Measurements from ENCODE around the gene TTLL9. TPM values are rescaled to one million over a fixed set of nuclear protein-coding genes. Genes with fewer than 3 reads are reported as not detected.

The TTLL9 gene
- total and polyA plus RNA-seq, 4 donors, result 0.06 to 0.08 TPM; not detected in 2

DNA sequence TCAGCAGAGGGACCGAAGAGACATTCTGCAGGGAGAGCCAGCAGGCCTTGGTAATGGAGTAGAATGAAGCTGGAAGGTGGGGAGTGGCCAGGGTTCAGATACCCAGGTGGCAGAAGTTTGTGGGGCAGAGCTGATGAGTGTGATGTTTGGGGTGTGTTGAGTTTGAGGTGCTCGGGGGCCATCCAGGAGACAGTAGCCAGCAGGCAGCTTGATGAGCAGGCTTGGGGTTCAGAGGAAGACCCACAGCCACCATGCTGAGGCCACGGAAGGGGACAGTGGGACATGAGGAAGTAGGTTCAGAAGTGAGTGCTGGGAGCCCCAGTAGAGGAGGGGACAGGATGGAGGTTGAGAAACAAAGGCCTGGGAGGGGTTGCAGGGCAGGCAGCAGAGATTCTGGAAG lies 13.9 kb upstream of the TTLL9 start:
- WGBS, result 59% methylated on average over 3 of the region's 3 CpGs
- Histone ChIP-seq H3K9ac (ENCODE audit: low read depth in 1 of 2, low read length in 2 of 2) (no peak overlapping the region), H3K9me3 (ENCODE audit: control insufficient read depth in 4 of 4, low read length in 3 of 4) (no peaks in the 10 kb centered on the region), H3K27me3 (ENCODE audit: control insufficient read depth in 4 of 4, insufficient read depth in 4 of 4, low read length in 3 of 4) (peaks cover 0 to 5% (median 2%) of the 10 kb centered on the region in 4 donors), H3K4me3 (ENCODE audit: low read depth in 1 of 3, low read length in 3 of 3) (no peak overlapping the region), H3K27ac (ENCODE audit: low read depth in 1 of 2, low read length in 2 of 2) (no peak overlapping the region), H3K36me3 (ENCODE audit: control insufficient read depth in 4 of 4, insufficient read depth in 3 of 4, low read depth in 1 of 4, low read length in 3 of 4) (no peaks in the 10 kb centered on the region), H3K4me1 (ENCODE audit: control insufficient read depth in 4 of 4, insufficient read depth in 4 of 4, low read length in 3 of 4) (peaks cover 2 to 11% (median 6%) of the 10 kb centered on the region in 4 donors)
- no peak for DNase-seq (ENCODE audit: low spot score)
- no peak for TF ChIP-seq TAF1 (conservative IDR thresholded peaks at IDR 0.05)
- TF ChIP-seq, protein P1, sequence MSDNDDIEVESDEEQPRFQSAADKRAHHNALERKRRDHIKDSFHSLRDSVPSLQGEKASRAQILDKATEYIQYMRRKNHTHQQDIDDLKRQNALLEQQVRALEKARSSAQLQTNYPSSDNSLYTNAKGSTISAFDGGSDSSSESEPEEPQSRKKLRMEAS (IDR thresholded peaks at IDR 0.05), result no peak
- no peak for TF ChIP-seq GABPA (IDR thresholded peaks at IDR 0.05 in 1 of 2, conservative IDR thresholded peaks at IDR 0.05 in 1 of 2)
- TF ChIP-seq FOXA1 (IDR thresholded peaks at IDR 0.05), result no peak
- no peak for TF ChIP-seq RXRA (IDR thresholded peaks at IDR 0.05)
- no peak for TF ChIP-seq YY1 (IDR thresholded peaks at IDR 0.05)
- no peak for TF ChIP-seq HNF4A (conservative IDR thresholded peaks at IDR 0.05)
- TF ChIP-seq FOXA2 (IDR thresholded peaks at IDR 0.05), result no peak

GRCh38 chr20:31857861-31858759 lies 12.3 kb upstream of the TTLL9 start:
- peaks cover 0 to 5% (median 1%) of the 10 kb centered on the region in 4 donors for H3K27me3 ChIP-seq (ENCODE audit: control insufficient read depth in 4 of 4, insufficient read depth in 4 of 4, low read length in 3 of 4)
- H3K9ac ChIP-seq (ENCODE audit: low read depth in 1 of 2, low read length in 2 of 2), result no peak overlapping the region

More at GRCh38 chr20:31857861-31858759, 12.3 kb upstream of the TTLL9 start:
- Histone ChIP-seq H3K4me1 (ENCODE audit: control insufficient read depth in 4 of 4, insufficient read depth in 4 of 4, low read length in 3 of 4) (peaks cover 2 to 16% (median 8%) of the 10 kb centered on the region in 4 donors), H3K36me3 (ENCODE audit: control insufficient read depth in 4 of 4, insufficient read depth in 3 of 4, low read depth in 1 of 4, low read length in 3 of 4) (no peaks in the 10 kb centered on the region), H3K9me3 (ENCODE audit: control insufficient read depth in 4 of 4, low read length in 3 of 4) (no peaks in the 10 kb centered on the region), H3K27ac (ENCODE audit: low read depth in 1 of 2, low read length in 2 of 2) (no peak overlapping the region), H3K4me3 (ENCODE audit: low read depth in 1 of 3, low read length in 3 of 3) (no peak overlapping the region)
- no peak for DNase-seq (ENCODE audit: low spot score)
- no peak for TF ChIP-seq FOXA2 (IDR thresholded peaks at IDR 0.05)
- no peak for TF ChIP-seq HNF4A (conservative IDR thresholded peaks at IDR 0.05)
- no peak for TF ChIP-seq JUND (IDR thresholded peaks at IDR 0.05)
- TF ChIP-seq EGR1 (IDR thresholded peaks at IDR 0.05; ENCODE audit: low read depth in 2 of 2), result no peak
- no peak for TF ChIP-seq FOXA1 (IDR thresholded peaks at IDR 0.05)
- TF ChIP-seq, protein P1 (IDR thresholded peaks at IDR 0.05), result no peak
- no peak for TF ChIP-seq RAD21 (IDR thresholded peaks at IDR 0.05)
- TF ChIP-seq, protein P2, sequence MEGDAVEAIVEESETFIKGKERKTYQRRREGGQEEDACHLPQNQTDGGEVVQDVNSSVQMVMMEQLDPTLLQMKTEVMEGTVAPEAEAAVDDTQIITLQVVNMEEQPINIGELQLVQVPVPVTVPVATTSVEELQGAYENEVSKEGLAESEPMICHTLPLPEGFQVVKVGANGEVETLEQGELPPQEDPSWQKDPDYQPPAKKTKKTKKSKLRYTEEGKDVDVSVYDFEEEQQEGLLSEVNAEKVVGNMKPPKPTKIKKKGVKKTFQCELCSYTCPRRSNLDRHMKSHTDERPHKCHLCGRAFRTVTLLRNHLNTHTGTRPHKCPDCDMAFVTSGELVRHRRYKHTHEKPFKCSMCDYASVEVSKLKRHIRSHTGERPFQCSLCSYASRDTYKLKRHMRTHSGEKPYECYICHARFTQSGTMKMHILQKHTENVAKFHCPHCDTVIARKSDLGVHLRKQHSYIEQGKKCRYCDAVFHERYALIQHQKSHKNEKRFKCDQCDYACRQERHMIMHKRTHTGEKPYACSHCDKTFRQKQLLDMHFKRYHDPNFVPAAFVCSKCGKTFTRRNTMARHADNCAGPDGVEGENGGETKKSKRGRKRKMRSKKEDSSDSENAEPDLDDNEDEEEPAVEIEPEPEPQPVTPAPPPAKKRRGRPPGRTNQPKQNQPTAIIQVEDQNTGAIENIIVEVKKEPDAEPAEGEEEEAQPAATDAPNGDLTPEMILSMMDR (IDR thresholded peaks at IDR 0.05; ENCODE audit: low read depth, low read length, missing input control), result no peak
- no peak for TF ChIP-seq SP1 (IDR thresholded peaks at IDR 0.05)
- TF ChIP-seq YY1 (IDR thresholded peaks at IDR 0.05), result no peak
- TF ChIP-seq, protein P3, sequence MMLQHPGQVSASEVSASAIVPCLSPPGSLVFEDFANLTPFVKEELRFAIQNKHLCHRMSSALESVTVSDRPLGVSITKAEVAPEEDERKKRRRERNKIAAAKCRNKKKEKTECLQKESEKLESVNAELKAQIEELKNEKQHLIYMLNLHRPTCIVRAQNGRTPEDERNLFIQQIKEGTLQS (IDR thresholded peaks at IDR 0.05), result no peak
- TF ChIP-seq HNF4G (IDR thresholded peaks at IDR 0.05), result no peak
- no peak for TF ChIP-seq TAF1 (conservative IDR thresholded peaks at IDR 0.05)
- TF ChIP-seq RXRA (IDR thresholded peaks at IDR 0.05), result no peak
- no peak for TF ChIP-seq GABPA (IDR thresholded peaks at IDR 0.05 in 1 of 2, conservative IDR thresholded peaks at IDR 0.05 in 1 of 2)
- TF ChIP-seq, protein P4, sequence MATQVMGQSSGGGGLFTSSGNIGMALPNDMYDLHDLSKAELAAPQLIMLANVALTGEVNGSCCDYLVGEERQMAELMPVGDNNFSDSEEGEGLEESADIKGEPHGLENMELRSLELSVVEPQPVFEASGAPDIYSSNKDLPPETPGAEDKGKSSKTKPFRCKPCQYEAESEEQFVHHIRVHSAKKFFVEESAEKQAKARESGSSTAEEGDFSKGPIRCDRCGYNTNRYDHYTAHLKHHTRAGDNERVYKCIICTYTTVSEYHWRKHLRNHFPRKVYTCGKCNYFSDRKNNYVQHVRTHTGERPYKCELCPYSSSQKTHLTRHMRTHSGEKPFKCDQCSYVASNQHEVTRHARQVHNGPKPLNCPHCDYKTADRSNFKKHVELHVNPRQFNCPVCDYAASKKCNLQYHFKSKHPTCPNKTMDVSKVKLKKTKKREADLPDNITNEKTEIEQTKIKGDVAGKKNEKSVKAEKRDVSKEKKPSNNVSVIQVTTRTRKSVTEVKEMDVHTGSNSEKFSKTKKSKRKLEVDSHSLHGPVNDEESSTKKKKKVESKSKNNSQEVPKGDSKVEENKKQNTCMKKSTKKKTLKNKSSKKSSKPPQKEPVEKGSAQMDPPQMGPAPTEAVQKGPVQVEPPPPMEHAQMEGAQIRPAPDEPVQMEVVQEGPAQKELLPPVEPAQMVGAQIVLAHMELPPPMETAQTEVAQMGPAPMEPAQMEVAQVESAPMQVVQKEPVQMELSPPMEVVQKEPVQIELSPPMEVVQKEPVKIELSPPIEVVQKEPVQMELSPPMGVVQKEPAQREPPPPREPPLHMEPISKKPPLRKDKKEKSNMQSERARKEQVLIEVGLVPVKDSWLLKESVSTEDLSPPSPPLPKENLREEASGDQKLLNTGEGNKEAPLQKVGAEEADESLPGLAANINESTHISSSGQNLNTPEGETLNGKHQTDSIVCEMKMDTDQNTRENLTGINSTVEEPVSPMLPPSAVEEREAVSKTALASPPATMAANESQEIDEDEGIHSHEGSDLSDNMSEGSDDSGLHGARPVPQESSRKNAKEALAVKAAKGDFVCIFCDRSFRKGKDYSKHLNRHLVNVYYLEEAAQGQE (IDR thresholded peaks at IDR 0.05), result no peak
- WGBS, result 74% methylated on average over 15 of the region's 15 CpGs
